Amniotic epithelial cell (primary cell): ENCODE measurements around the gene IFNLR1.

ENCODE experiments used
- DNase-seq: peaks from one replicate; pipeline ENCODE4 v3.0.0-alpha.2; 2010; ENCODE audit warnings: low read depth

The IFNLR1 gene

GRCh38 chr1:24147194-24147593 lies 39.9 kb downstream of the IFNLR1 start:
- DNase-seq: no peak

GRCh38 chr1:24142546-24143534 lies 44.2 kb downstream of the IFNLR1 start, which contains the start of gene IL22RA1:
Gene IL22RA1 (minus strand): TSS chr1:24143140. CDS start chr1:24143082, 58 bp downstream.
- DNase-seq: peak; percentile 72

- DNase-seq: peak; percentile 66
Measured at GRCh38 chr1:24141311-24141997, 45.6 kb downstream of the IFNLR1 start.

GRCh38 chr1:24140741-24141181 lies 46.3 kb downstream of the IFNLR1 start:
- DNase-seq: no peak

- no peak for DNase-seq
Measured at GRCh38 chr1:24139841-24140425, 47.2 kb downstream of the IFNLR1 start.

GRCh38 chr1:24139222-24139489 lies 47.9 kb downstream of the IFNLR1 start:
- no peak for DNase-seq

- DNase-seq: no peak
Measured at GRCh38 chr1:24138476-24139221, 48.4 kb downstream of the IFNLR1 start.

GRCh38 chr1:24136956-24137539 lies 50.0 kb downstream of the IFNLR1 start:
- no peak for DNase-seq

- no peak for DNase-seq
Measured at GRCh38 chr1:24134376-24134775, 52.7 kb downstream of the IFNLR1 start.

- no peak for DNase-seq
Measured at GRCh38 chr1:24133819-24134218, 53.3 kb downstream of the IFNLR1 start.

- DNase-seq: no peak
Measured at GRCh38 chr1:24130385-24130784, 56.7 kb downstream of the IFNLR1 start.

- no peak for DNase-seq
Measured at GRCh38 chr1:24127801-24128363, 59.2 kb downstream of the IFNLR1 start.

GRCh38 chr1:24127134-24127800 lies 59.8 kb downstream of the IFNLR1 start:
- DNase-seq: no peak

- no peak for DNase-seq
Measured at GRCh38 chr1:24126672-24127023, 60.4 kb downstream of the IFNLR1 start.

- peak; percentile 53 for DNase-seq
Measured at GRCh38 chr1:24126018-24126671, 60.9 kb downstream of the IFNLR1 start.

- DNase-seq: no peak
Measured at GRCh38 chr1:24125456-24125855, 61.6 kb downstream of the IFNLR1 start.

GRCh38 chr1:24124980-24125379 lies 62.1 kb downstream of the IFNLR1 start:
- no peak for DNase-seq

- no peak for DNase-seq
Measured at GRCh38 chr1:24123611-24124010, 63.5 kb downstream of the IFNLR1 start.

GRCh38 chr1:24122776-24123175 lies 64.3 kb downstream of the IFNLR1 start:
- DNase-seq: no peak

GRCh38 chr1:24121406-24121805 lies 65.7 kb downstream of the IFNLR1 start:
- DNase-seq: no peak
